CD8-positive, alpha-beta memory T cell (primary cell): Measurements from ENCODE around the gene GNA15. TPM values are rescaled to one million over a fixed set of nuclear protein-coding genes. Genes with fewer than 3 reads are reported as not detected.

Source experiments
- CTCF ChIA-PET: fragments of 350-600 bp; sonication (Branson Sonifier 250); formaldehyde crosslinking; loops from one replicate; lab custom pipeline; 2021; ENCODE audit warnings: antibody characterized with exemption; lab: Charles Lee
- POLR2A ChIA-PET: fragments of 350-600 bp; sonication (Branson Sonifier 250); formaldehyde crosslinking; loops from one replicate; lab custom pipeline; 2021; ENCODE audit warnings: antibody characterized with exemption; lab: Charles Lee
- DNase-seq, 5 donors: peaks; one replicate each; pipeline versions ENCODE4 v3.0.0 to v3.0.0-alpha.2; 2020 to 2022; ENCODE audit warnings: mixed read lengths in 1 of 5
- H3K27ac ChIP-seq: one replicate; pipeline ENCODE4 v1.7.0; 2013; ENCODE audit warnings: low read depth, mild to moderate bottlenecking, low read length, moderate library complexity
- H3K27me3 ChIP-seq: 2 replicates; pipeline ENCODE4 v1.7.0; 2013; ENCODE audit warnings: low read length, mild to moderate bottlenecking; ENCODE audit not compliant: insufficient read depth, poor library complexity, severe bottlenecking
- H3K36me3 ChIP-seq: 2 replicates; pipeline ENCODE4 v1.7.0; 2013; ENCODE audit warnings: mild to moderate bottlenecking, low read length, moderate library complexity; ENCODE audit not compliant: insufficient read depth
- H3K4me1 ChIP-seq: 2 replicates; pipeline ENCODE4 v1.7.0; 2013; ENCODE audit warnings: mild to moderate bottlenecking, low read length, moderate library complexity; ENCODE audit not compliant: insufficient read depth
- H3K4me3 ChIP-seq: 2 replicates; pipeline ENCODE4 v1.7.0; 2013; ENCODE audit warnings: mild to moderate bottlenecking, low read length
- H3K9me3 ChIP-seq: 2 replicates; pipeline ENCODE4 v1.7.0; 2013; ENCODE audit warnings: mild to moderate bottlenecking, low read length
- H3K27ac Mint-ChIP-seq, 8 donors: one replicate each; pipeline ENCODE4 v1.8.0; 2020 to 2021; ENCODE audit warnings: mixed read lengths in 8 of 8, mild to moderate bottlenecking in 6 of 8, inconsistent platforms in 3 of 8, moderate library complexity in 3 of 8
- H3K27me3 Mint-ChIP-seq, 2 donors: one replicate each; pipeline ENCODE4 v1.8.0; 2020 to 2021; ENCODE audit warnings: mixed read lengths in 2 of 2, mild to moderate bottlenecking in 1 of 2, moderate library complexity in 1 of 2
- H3K36me3 Mint-ChIP-seq, 3 donors: one replicate each; pipeline ENCODE4 v1.8.0; 2020 to 2021; ENCODE audit warnings: mixed read lengths in 3 of 3, inconsistent platforms in 1 of 3, mild to moderate bottlenecking in 1 of 3
- H3K4me1 Mint-ChIP-seq, 3 donors: one replicate each; pipeline ENCODE4 v1.8.0; 2020 to 2021; ENCODE audit warnings: mixed read lengths in 3 of 3, inconsistent platforms in 1 of 3, mild to moderate bottlenecking in 1 of 3
- H3K4me3 Mint-ChIP-seq, 7 donors: one replicate each; pipeline ENCODE4 v1.8.0; 2020 to 2021; ENCODE audit warnings: mixed read lengths in 7 of 7, mild to moderate bottlenecking in 6 of 7, moderate library complexity in 4 of 7, inconsistent platforms in 2 of 7
- H3K9me3 Mint-ChIP-seq, 5 donors: one replicate each; pipeline ENCODE4 v1.8.0; 2020 to 2022; ENCODE audit warnings: mixed read lengths in 5 of 5, mild to moderate bottlenecking in 3 of 5, moderate library complexity in 2 of 5, inconsistent platforms in 1 of 5
- polyA plus RNA-seq: library from polyadenylated mRNA; unstranded; fragments of 300-500 nt; fragmentation: Illumina TruSeq; gene quantifications from one replicate; pipeline ENCODE4 v1.2.3, GENCODE V29; 2021
- total RNA-seq, 2 experiments: library from RNA; stranded (reverse); gene quantifications; one replicate each; pipeline ENCODE4 v1.2.3, GENCODE V29; 2021

The GNA15 gene
- total and polyA plus RNA-seq, 3 experiments from 2014 or later, result 0.59 to 3.9 (median 2.6) TPM

GRCh38 chr19:3157096-3157845 lies 21.4 kb downstream of the GNA15 start:
- Histone ChIP-seq H3K4me3 (no peak overlapping the region), H3K27me3 (no peaks in the 10 kb centered on the region), H3K4me1 (peaks cover 19% of the 10 kb centered on the region), H3K9me3 (no peaks in the 10 kb centered on the region), H3K36me3 (no peaks in the 10 kb centered on the region), H3K27ac (no peak overlapping the region)
- Mint-ChIP-seq H3K36me3 (no peaks in the 10 kb centered on the region), H3K4me1 (peaks cover 3 to 6% (median 3%) of the 10 kb centered on the region in 3 donors), H3K27ac (peak overlapping the region in 6 of 8 donors; percentile 45 to 93 (median 77)), H3K4me3 (peak overlapping the region in 1 of 7 donors; percentile 27), H3K27me3 (no peaks in the 10 kb centered on the region), H3K9me3 (peaks cover 0 to 2% (median 0%) of the 10 kb centered on the region in 5 donors)
- ChIA-PET POLR2A (no interaction called here), CTCF (interaction anchor here (1.1 kb wide), 1 partner anchor 11 kb away, joined by 3 read pairs; no protein-coding TSS in a partner anchor)
- DNase-seq, result no peak

GRCh38 chr19:3159565-3159964 lies 23.7 kb downstream of the GNA15 start:
- Mint-ChIP-seq H3K4me1 (peaks cover 9 to 13% (median 12%) of the 10 kb centered on the region in 3 donors), H3K36me3 (no peaks in the 10 kb centered on the region), H3K27ac (peak overlapping the region in 4 of 8 donors; percentile 26 to 67 (median 58)), H3K4me3 (no peak overlapping the region), H3K9me3 (peaks cover 0 to 2% (median 0%) of the 10 kb centered on the region in 5 donors), H3K27me3 (no peaks in the 10 kb centered on the region)
- no peak for DNase-seq
- ChIA-PET POLR2A (interaction anchor here (0.7 kb wide), 1 partner anchor 25 kb away, joined by 4 read pairs; no protein-coding TSS in a partner anchor), CTCF (interaction anchor here (1.2 to 2.3 kb wide), 4 partner anchors 13 to 197 kb away, joined by 3 to 11 read pairs (median 8); no protein-coding TSS in a partner anchor)
- H3K27ac ChIP-seq, result no peak overlapping the region
- H3K9me3 ChIP-seq, result no peaks in the 10 kb centered on the region
- H3K4me1 ChIP-seq, result peaks cover 24% of the 10 kb centered on the region
- no peaks in the 10 kb centered on the region for H3K27me3 ChIP-seq
- H3K4me3 ChIP-seq, result no peak overlapping the region
- no peaks in the 10 kb centered on the region for H3K36me3 ChIP-seq

- peaks cover 0 to 2% (median 0%) of the 10 kb centered on the region in 5 donors for H3K9me3 Mint-ChIP-seq
- CTCF ChIA-PET, result interaction anchor here (1.5 to 2.3 kb wide), 3 partner anchors 13 to 32 kb away, joined by 6 to 11 read pairs (median 9); no protein-coding TSS in a partner anchor
- H3K4me1 Mint-ChIP-seq, result peaks cover 9 to 14% (median 12%) of the 10 kb centered on the region in 3 donors
- Histone ChIP-seq H3K27me3 (no peaks in the 10 kb centered on the region), H3K36me3 (no peaks in the 10 kb centered on the region), H3K9me3 (no peaks in the 10 kb centered on the region), H3K4me3 (no peak overlapping the region), H3K27ac (no peak overlapping the region), H3K4me1 (peaks cover 18% of the 10 kb centered on the region)
- H3K4me3 Mint-ChIP-seq, result no peak overlapping the region
- H3K36me3 Mint-ChIP-seq, result no peaks in the 10 kb centered on the region
- DNase-seq, result no peak
- no peaks in the 10 kb centered on the region for H3K27me3 Mint-ChIP-seq
- H3K27ac Mint-ChIP-seq, result peak overlapping the region in 7 of 8 donors; percentile 5 to 82 (median 66)
- POLR2A ChIA-PET, result no interaction called here
These were observed 24.4 kb downstream of the GNA15 start for GRCh38 chr19:3160219-3160618.

- no peak for DNase-seq
- H3K36me3 ChIP-seq, result no peaks in the 10 kb centered on the region
- Mint-ChIP-seq H3K9me3 (peaks cover 0 to 3% (median 0%) of the 10 kb centered on the region in 5 donors), H3K4me3 (no peak overlapping the region), H3K27me3 (no peaks in the 10 kb centered on the region), H3K27ac (peak overlapping the region in 3 of 8 donors; percentile 36 to 88 (median 47)), H3K36me3 (no peaks in the 10 kb centered on the region), H3K4me1 (peaks cover 12 to 19% (median 12%) of the 10 kb centered on the region in 3 donors)
- no peaks in the 10 kb centered on the region for H3K9me3 ChIP-seq
- H3K27me3 ChIP-seq, result no peaks in the 10 kb centered on the region
- H3K4me1 ChIP-seq, result peaks cover 8% of the 10 kb centered on the region
- H3K4me3 ChIP-seq, result no peak overlapping the region
- CTCF ChIA-PET, result interaction anchor here (0.7 to 1.9 kb wide), 8 partner anchors 9 to 1215 kb away, joined by 3 to 9 read pairs (median 4); no protein-coding TSS in a partner anchor
- H3K27ac ChIP-seq, result no peak overlapping the region
- POLR2A ChIA-PET, result no interaction called here
These were observed 25.6 kb downstream of the GNA15 start for GRCh38 chr19:3161453-3161852.

- no peaks in the 10 kb centered on the region for H3K9me3 ChIP-seq
- no peak overlapping the region for H3K27ac ChIP-seq
- peaks cover 8% of the 10 kb centered on the region for H3K4me1 ChIP-seq
- ChIA-PET POLR2A (no interaction called here), CTCF (interaction anchor here (0.7 to 3.2 kb wide), 11 partner anchors 8 to 1216 kb away, joined by 3 to 20 read pairs (median 3); no protein-coding TSS in a partner anchor)
- no peaks in the 10 kb centered on the region for H3K36me3 ChIP-seq
- H3K4me3 ChIP-seq, result no peak overlapping the region
- H3K36me3 Mint-ChIP-seq, result no peaks in the 10 kb centered on the region
- no peaks in the 10 kb centered on the region for H3K27me3 Mint-ChIP-seq
- H3K4me3 Mint-ChIP-seq, result no peak overlapping the region
- peaks cover 12 to 15% (median 12%) of the 10 kb centered on the region in 3 donors for H3K4me1 Mint-ChIP-seq
- no peaks in the 10 kb centered on the region for H3K27me3 ChIP-seq
- DNase-seq, result no peak
- H3K9me3 Mint-ChIP-seq, result peaks cover 0 to 3% (median 0%) of the 10 kb centered on the region in 5 donors
- H3K27ac Mint-ChIP-seq, result peak overlapping the region in 4 of 8 donors; percentile 57 to 91 (median 74)
These were observed 26.8 kb downstream of the GNA15 start for GRCh38 chr19:3162418-3163229.

DNA sequence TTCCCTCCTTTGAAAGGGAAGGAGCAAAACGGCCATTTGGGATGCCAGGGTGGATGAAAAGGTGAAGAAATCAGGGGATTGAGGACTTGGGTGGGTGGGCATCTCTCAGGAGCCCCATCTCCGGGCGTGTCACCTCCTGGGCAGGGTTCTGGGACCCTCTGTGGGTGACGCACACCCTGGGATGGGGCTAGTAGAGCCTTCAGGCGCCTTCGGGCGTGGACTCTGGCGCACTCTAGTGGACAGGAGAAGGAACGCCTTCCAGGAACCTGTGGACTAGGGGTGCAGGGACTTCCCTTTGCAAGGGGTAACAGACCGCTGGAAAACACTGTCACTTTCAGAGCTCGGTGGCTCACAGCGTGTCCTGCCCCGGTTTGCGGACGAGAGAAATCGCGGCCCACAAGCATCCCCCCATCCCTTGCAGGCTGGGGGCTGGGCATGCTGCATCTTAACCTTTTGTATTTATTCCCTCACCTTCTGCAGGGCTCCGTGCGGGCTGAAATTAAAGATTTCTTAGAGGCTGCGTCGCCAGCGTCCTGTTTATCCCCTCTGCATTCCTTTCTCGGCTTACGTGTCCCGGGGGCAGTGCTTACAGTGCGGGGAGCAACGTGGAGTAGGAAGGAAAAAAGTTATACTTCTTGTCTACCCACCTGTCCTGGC lies 27.5 kb downstream of the GNA15 start:
- Mint-ChIP-seq H3K9me3 (peaks cover 0 to 3% (median 2%) of the 10 kb centered on the region in 5 donors), H3K36me3 (no peaks in the 10 kb centered on the region), H3K4me3 (peak overlapping the region in 3 of 7 donors; percentile 8 to 68 (median 35)), H3K4me1 (peaks cover 12 to 13% (median 12%) of the 10 kb centered on the region in 3 donors), H3K27ac (peak overlapping the region in 7 of 8 donors; percentile 5 to 83 (median 57)), H3K27me3 (no peaks in the 10 kb centered on the region)
- CTCF ChIA-PET, result interaction anchor here (0.7 to 3.2 kb wide), 13 partner anchors 8 to 198 kb away, joined by 3 to 33 read pairs (median 4); no protein-coding TSS in a partner anchor
- H3K4me3 ChIP-seq, result no peak overlapping the region
- POLR2A ChIA-PET, result no interaction called here
- H3K9me3 ChIP-seq, result no peaks in the 10 kb centered on the region
- H3K27me3 ChIP-seq, result no peaks in the 10 kb centered on the region
- H3K27ac ChIP-seq, result no peak overlapping the region
- peak; percentile 57 to 80 (median 61) for DNase-seq
- no peaks in the 10 kb centered on the region for H3K36me3 ChIP-seq
- H3K4me1 ChIP-seq, result peaks cover 8% of the 10 kb centered on the region

- Mint-ChIP-seq H3K27ac (peak overlapping the region in 2 of 8 donors; percentile 43 to 75), H3K9me3 (peaks cover 0 to 3% (median 2%) of the 10 kb centered on the region in 5 donors), H3K4me1 (peaks cover 12 to 13% (median 12%) of the 10 kb centered on the region in 3 donors), H3K4me3 (no peak overlapping the region), H3K27me3 (no peaks in the 10 kb centered on the region), H3K36me3 (no peaks in the 10 kb centered on the region)
- Histone ChIP-seq H3K9me3 (no peaks in the 10 kb centered on the region), H3K27me3 (no peaks in the 10 kb centered on the region), H3K4me3 (no peak overlapping the region), H3K36me3 (no peaks in the 10 kb centered on the region), H3K27ac (no peak overlapping the region), H3K4me1 (peaks cover 8% of the 10 kb centered on the region)
- CTCF ChIA-PET, result interaction anchor here (0.7 to 3.2 kb wide), 15 partner anchors 8 to 277 kb away, joined by 3 to 33 read pairs (median 4); no protein-coding TSS in a partner anchor
- no peak for DNase-seq
- POLR2A ChIA-PET, result no interaction called here
These were observed 28.1 kb downstream of the GNA15 start for GRCh38 chr19:3163943-3164342.
